Activated CD8-positive, alpha-beta T cell treated with anti-CD3 and anti-CD28 coated beads for 36 hours (primary cell): Measurements from ENCODE around the gene YWHAE. TPM values are rescaled to one million over a fixed set of nuclear protein-coding genes. Genes with fewer than 3 reads are reported as not detected.
"Not testable (repeated sequence)": the region's sequence is repeated elsewhere in the genome, so short reads cannot be mapped to it uniquely, and the experiment has no call there.

Experiments
- ATAC-seq: fragments of 200-7000 bp; cut with Tn5 transposase; one replicate; pipeline ENCODE4 v1.10.0; 2021; ENCODE audit warnings: mild to moderate bottlenecking, moderate library complexity
- CTCF ChIA-PET: fragments of 350-600 bp; sonication (Branson Sonifier 250); formaldehyde crosslinking; loops from one replicate; lab custom pipeline; 2021; ENCODE audit warnings: antibody characterized with exemption; lab: Charles Lee
- POLR2A ChIA-PET: fragments of 350-600 bp; sonication (Branson Sonifier 250); formaldehyde crosslinking; loops from one replicate; lab custom pipeline; 2021; ENCODE audit warnings: antibody characterized with exemption; lab: Charles Lee
- DNase-seq: peaks from one replicate; pipeline ENCODE4 v3.0.0-alpha.2; 2020
- H3K27ac Mint-ChIP-seq: one replicate; pipeline ENCODE4 v1.8.0; 2021; ENCODE audit warnings: mild to moderate bottlenecking, mixed read lengths
- H3K27me3 Mint-ChIP-seq: one replicate; pipeline ENCODE4 v1.8.0; 2021; ENCODE audit warnings: mixed read lengths
- H3K36me3 Mint-ChIP-seq: one replicate; pipeline ENCODE4 v1.8.0; 2021; ENCODE audit warnings: low read depth, mixed read lengths
- H3K4me1 Mint-ChIP-seq: one replicate; pipeline ENCODE4 v1.8.0; 2021; ENCODE audit warnings: low read depth, mixed read lengths
- H3K4me3 Mint-ChIP-seq: one replicate; pipeline ENCODE4 v1.8.0; 2021; ENCODE audit warnings: mild to moderate bottlenecking, moderate library complexity, mixed read lengths
- H3K9me3 Mint-ChIP-seq: one replicate; pipeline ENCODE4 v1.8.0; 2021; ENCODE audit warnings: mixed read lengths
- CTCF ChIP-seq: fragments of 200-600 bp; IDR thresholded peaks from one replicate; pipeline ENCODE4 v1.8.0; 2022; ENCODE audit warnings: antibody characterized with exemption, mild to moderate bottlenecking
- intact Hi-C: fragments of 100-400 bp; cut with micrococcal nuclease; formaldehyde crosslinking; loops from one replicate; pipeline ENCODE4 v1.10.0; 2022
- total RNA-seq, 2 experiments: library from RNA; stranded (reverse); gene quantifications; one replicate each; pipeline ENCODE4 v1.2.3, GENCODE V29; 2021

Gene YWHAE
- total RNA-seq, 2 experiments from 2014 or later = 425 to 440 TPM

- Mint-ChIP-seq H3K4me1 (peaks cover 74% of the 10 kb centered on the region), H3K9me3 (no peaks in the 10 kb centered on the region), H3K27me3 (no peaks in the 10 kb centered on the region), H3K4me3 (no peak overlapping the region), H3K27ac (peak overlapping the region; percentile 51), H3K36me3 (peaks cover 43% of the 10 kb centered on the region)
- ATAC-seq (no peak), DNase-seq (no peak)
- POLR2A ChIA-PET = interaction anchor here (0.6 to 3.1 kb wide), 8 partner anchors 8 to 32 kb away, joined by 3 to 22 read pairs (median 8); partner anchors contain the start of gene YWHAE
- CTCF ChIA-PET = interaction anchor here (0.7 to 5.5 kb wide), 13 partner anchors 9 to 238 kb away, joined by 3 to 51 read pairs (median 4); partner anchors contain the start of genes CRK, SLC43A2 and YWHAE
- intact Hi-C loops = no loop called here
- TF ChIP-seq CTCF = no peak
Observed at GRCh38 chr17:1390432-1391367, 9.3 kb downstream of the YWHAE start.

GRCh38 chr17:1387490-1388227, 12.4 kb downstream of the YWHAE start:
- ATAC-seq, H3K4me3 Mint-ChIP-seq: not testable (repeated sequence)
- CTCF ChIA-PET = interaction anchor here (2.0 kb wide), 1 partner anchor 25 kb away, joined by 8 read pairs; no protein-coding TSS in a partner anchor

GRCh38 chr17:1386675-1387190, 13.3 kb downstream of the YWHAE start:
- H3K9me3 Mint-ChIP-seq, H3K27ac Mint-ChIP-seq, H3K4me3 Mint-ChIP-seq, ATAC-seq, intact Hi-C loops, DNase-seq, H3K27me3 Mint-ChIP-seq: not testable (repeated sequence)
- POLR2A ChIA-PET = interaction anchor here (0.6 to 3.2 kb wide), 6 partner anchors 10 to 94 kb away, joined by 3 to 16 read pairs (median 4); partner anchors contain the start of gene YWHAE
- CTCF ChIA-PET = interaction anchor here (0.7 to 2.0 kb wide), 3 partner anchors 10 to 24 kb away, joined by 3 to 8 read pairs (median 3); partner anchors contain the start of gene YWHAE
- Mint-ChIP-seq H3K4me1 (peaks cover 51% of the 10 kb centered on the region), H3K36me3 (peaks cover 17% of the 10 kb centered on the region)

More at GRCh38 chr17:1387490-1388227, 12.4 kb downstream of the YWHAE start:
- H3K4me1 Mint-ChIP-seq = peaks cover 58% of the 10 kb centered on the region
- DNase-seq, H3K9me3 Mint-ChIP-seq, intact Hi-C loops, H3K27me3 Mint-ChIP-seq, H3K27ac Mint-ChIP-seq: not testable (repeated sequence)
- POLR2A ChIA-PET = interaction anchor here (0.7 to 3.2 kb wide), 4 partner anchors 10 to 16 kb away, joined by 3 to 16 read pairs (median 10); partner anchors contain the start of gene YWHAE
- peaks cover 24% of the 10 kb centered on the region for H3K36me3 Mint-ChIP-seq

GRCh38 chr17:1386265-1386664, 13.8 kb downstream of the YWHAE start:
- Mint-ChIP-seq H3K9me3 (no peaks in the 10 kb centered on the region), H3K36me3 (peaks cover 19% of the 10 kb centered on the region), H3K4me1 (peaks cover 51% of the 10 kb centered on the region), H3K27me3 (no peaks in the 10 kb centered on the region), H3K4me3 (no peak overlapping the region), H3K27ac (no peak overlapping the region)
- ChIA-PET POLR2A (interaction anchor here (0.6 to 3.2 kb wide), 6 partner anchors 9 to 93 kb away, joined by 3 to 16 read pairs (median 5); partner anchors contain the start of gene YWHAE), CTCF (interaction anchor here (0.7 to 2.0 kb wide), 3 partner anchors 10 to 24 kb away, joined by 3 to 8 read pairs (median 3); partner anchors contain the start of gene YWHAE)
- intact Hi-C loops = no loop called here
- TF ChIP-seq CTCF = no peak
- DNase-seq (no peak), ATAC-seq (no peak)

- H3K27ac Mint-ChIP-seq = no peak overlapping the region
- H3K36me3 Mint-ChIP-seq = peaks cover 19% of the 10 kb centered on the region
- no peak for ATAC-seq
- ChIA-PET POLR2A (interaction anchor here (1.0 to 3.2 kb wide), 5 partner anchors 9 to 21 kb away, joined by 3 to 16 read pairs (median 5); partner anchors contain the start of gene YWHAE), CTCF (interaction anchor here (0.7 to 2.0 kb wide), 3 partner anchors 9 to 23 kb away, joined by 3 to 8 read pairs (median 3); partner anchors contain the start of gene YWHAE)
- no peaks in the 10 kb centered on the region for H3K27me3 Mint-ChIP-seq
- no peak for DNase-seq
- no peak overlapping the region for H3K4me3 Mint-ChIP-seq
- intact Hi-C loops = no loop called here
- H3K9me3 Mint-ChIP-seq = no peaks in the 10 kb centered on the region
- peaks cover 49% of the 10 kb centered on the region for H3K4me1 Mint-ChIP-seq
- TF ChIP-seq CTCF = no peak
Observed at GRCh38 chr17:1385861-1386260, 14.2 kb downstream of the YWHAE start.
